Measurements from ENCODE around the gene EFNA2. TPM values are rescaled to one million over a fixed set of nuclear protein-coding genes. Genes with fewer than 3 reads are reported as not detected.
A peak's percentile ranks its signal among the peaks of the same experiment; 100 is the strongest.

Gene EFNA2
- total RNA-seq, 1 donor from 2014 or later, result 15.0 TPM

- no peaks in the 10 kb centered on the region for H3K36me3 Mint-ChIP-seq
- H3K4me3 Mint-ChIP-seq, result no peak overlapping the region
- no peak for DNase-seq (ENCODE audit: low spot score in 2 of 2, unreplicated experiment in 2 of 2)
- H3K4me1 Mint-ChIP-seq, result no peaks in the 10 kb centered on the region
- H3K27ac Mint-ChIP-seq, result no peak overlapping the region
- peaks cover 3% of the 10 kb centered on the region for H3K27me3 Mint-ChIP-seq (ENCODE audit: low read depth)
- TF ChIP-seq CTCF (IDR thresholded peaks at IDR 0.05; ENCODE audit: unreplicated experiment), result no peak
- H3K9me3 Mint-ChIP-seq, result no peaks in the 10 kb centered on the region
These were observed 50.5 kb downstream of the EFNA2 start for GRCh38 chr19:1336079-1336684.

- TF ChIP-seq CTCF (IDR thresholded peaks at IDR 0.05; ENCODE audit: unreplicated experiment), result no peak
- Mint-ChIP-seq H3K4me3 (no peak overlapping the region), H3K27me3 (ENCODE audit: low read depth) (peaks cover 3% of the 10 kb centered on the region), H3K27ac (no peak overlapping the region), H3K9me3 (no peaks in the 10 kb centered on the region), H3K4me1 (peaks cover 2% of the 10 kb centered on the region), H3K36me3 (no peaks in the 10 kb centered on the region)
- no peak for DNase-seq (ENCODE audit: low spot score in 2 of 2, unreplicated experiment in 2 of 2)
These were observed 55.2 kb downstream of the EFNA2 start for GRCh38 chr19:1340681-1341469.

GRCh38 chr19:1343041-1343440, 57.4 kb downstream of the EFNA2 start:
- Mint-ChIP-seq H3K4me3 (no peak overlapping the region), H3K9me3 (no peaks in the 10 kb centered on the region), H3K36me3 (no peaks in the 10 kb centered on the region), H3K27ac (no peak overlapping the region), H3K27me3 (ENCODE audit: low read depth) (peaks cover 3% of the 10 kb centered on the region), H3K4me1 (peaks cover 2% of the 10 kb centered on the region)
- no peak for DNase-seq (ENCODE audit: low spot score in 2 of 2, unreplicated experiment in 2 of 2)
- TF ChIP-seq CTCF (IDR thresholded peaks at IDR 0.05; ENCODE audit: unreplicated experiment), result no peak

- Mint-ChIP-seq H3K4me1 (peaks cover 9% of the 10 kb centered on the region), H3K9me3 (no peaks in the 10 kb centered on the region), H3K27ac (no peak overlapping the region), H3K4me3 (no peak overlapping the region), H3K27me3 (ENCODE audit: low read depth) (no peaks in the 10 kb centered on the region), H3K36me3 (no peaks in the 10 kb centered on the region)
- no peak for TF ChIP-seq CTCF (IDR thresholded peaks at IDR 0.05; ENCODE audit: unreplicated experiment)
- no peak for DNase-seq (ENCODE audit: low spot score in 2 of 2, unreplicated experiment in 2 of 2)
These were observed 63.5 kb downstream of the EFNA2 start for GRCh38 chr19:1349211-1349610.

- Mint-ChIP-seq H3K9me3 (no peaks in the 10 kb centered on the region), H3K27ac (peak overlapping the region; percentile 23), H3K4me1 (peaks cover 16% of the 10 kb centered on the region), H3K36me3 (no peaks in the 10 kb centered on the region), H3K4me3 (no peak overlapping the region), H3K27me3 (ENCODE audit: low read depth) (no peaks in the 10 kb centered on the region)
- TF ChIP-seq CTCF (IDR thresholded peaks at IDR 0.05; ENCODE audit: unreplicated experiment), result no peak
- DNase-seq (ENCODE audit: low spot score in 2 of 2, unreplicated experiment in 2 of 2), result no peak
These were observed 65.2 kb downstream of the EFNA2 start for GRCh38 chr19:1350867-1351266.

Other genes with a start within 250 kb of the EFNA2 start
- 18.0 to 22.5 TPM (median 20.1 TPM) in 3 replicates for gene ABCA7, start 245.8 kb upstream of the EFNA2 start, total RNA-seq
- gene ARHGAP45, start 218.7 kb upstream of the EFNA2 start, total RNA-seq, result 2.4 to 3.8 TPM (median 3.2 TPM) in 3 replicates
- 137 to 145 TPM (median 143 TPM) in 3 replicates for gene POLR2E, start 190.5 kb upstream of the EFNA2 start, total RNA-seq
- 190 to 208 TPM (median 201 TPM) in 3 replicates for gene GPX4, start 181.9 kb upstream of the EFNA2 start, total RNA-seq
- gene SBNO2, start 111.6 kb upstream of the EFNA2 start, total RNA-seq, result 48.5 to 56.1 TPM (median 53.0 TPM) in 3 replicates
- gene STK11, start 80.1 kb upstream of the EFNA2 start, total RNA-seq, result 71.7 to 73.0 TPM (median 71.8 TPM) in 3 replicates
- 9.0 to 10.4 TPM (median 9.2 TPM) in 3 replicates for gene CBARP, start 47.9 kb upstream of the EFNA2 start, total RNA-seq
- 105 to 115 TPM (median 108 TPM) in 3 replicates for gene ATP5F1D, start 44.1 kb upstream of the EFNA2 start, total RNA-seq
- gene MIDN, start 37.3 kb upstream of the EFNA2 start, total RNA-seq, result 168 to 177 TPM (median 172 TPM) in 3 replicates
- 659 to 674 TPM (median 670 TPM) in 3 replicates for gene CIRBP, start 16.5 kb upstream of the EFNA2 start, total RNA-seq
- gene FAM174C, start 10.3 kb upstream of the EFNA2 start, total RNA-seq, result 24.4 to 25.8 TPM (median 25.5 TPM) in 3 replicates
- gene NDUFS7, start 98.0 kb downstream of the EFNA2 start, total RNA-seq, result 52.2 to 56.8 TPM (median 55.9 TPM) in 3 replicates
- gene GAMT, start 115.7 kb downstream of the EFNA2 start, total RNA-seq, result 41.5 to 44.5 TPM (median 42.6 TPM) in 3 replicates
- 130 to 134 TPM (median 131 TPM) in 3 replicates for gene DAZAP1, start 121.7 kb downstream of the EFNA2 start, total RNA-seq
- 1,014 to 1,040 TPM (median 1,034 TPM) in 3 replicates for gene RPS15, start 152.5 kb downstream of the EFNA2 start, total RNA-seq
- gene APC2, start 164.2 kb downstream of the EFNA2 start, total RNA-seq, result 2.3 to 2.8 TPM (median 2.4 TPM) in 3 replicates
- 29.4 to 34.2 TPM (median 30.0 TPM) in 3 replicates for gene C19orf25, start 193.3 kb downstream of the EFNA2 start, total RNA-seq
- gene PCSK4, start 204.5 kb downstream of the EFNA2 start, total RNA-seq, result 20.9 to 24.0 TPM (median 22.6 TPM) in 3 replicates
- gene REEP6, start 205.3 kb downstream of the EFNA2 start, total RNA-seq, result 3.6 to 3.9 TPM (median 3.8 TPM) in 3 replicates
- 4.0 to 4.6 TPM (median 4.3 TPM) in 3 replicates for gene ADAMTSL5, start 227.1 kb downstream of the EFNA2 start, total RNA-seq
- 0.38 to 0.51 TPM (median 0.38 TPM) in 3 replicates for gene PLK5, start 238.2 kb downstream of the EFNA2 start, total RNA-seq

Data from mesothelial cell of epicardium (in vitro differentiated cells).